GM12892 (cell line): Measurements from ENCODE around the gene TUBGCP5.

Experiments used
- POLR2A ChIP-seq: IDR thresholded peaks from 2 replicates; pipeline ENCODE4 v1.6.1; 2011; ENCODE audit warnings: low read depth, low read length, control low read depth
- POLR2AphosphoS5 ChIP-seq: IDR thresholded peaks from 2 replicates; pipeline ENCODE4 v1.6.1; 2011; ENCODE audit warnings: low read depth, low read length, control low read depth
- TAF1 ChIP-seq: IDR thresholded peaks from 2 replicates; pipeline ENCODE4 v1.6.1; 2011; ENCODE audit warnings: low read depth, mild to moderate bottlenecking, control low read depth, low read length, borderline replicate concordance

DNA sequence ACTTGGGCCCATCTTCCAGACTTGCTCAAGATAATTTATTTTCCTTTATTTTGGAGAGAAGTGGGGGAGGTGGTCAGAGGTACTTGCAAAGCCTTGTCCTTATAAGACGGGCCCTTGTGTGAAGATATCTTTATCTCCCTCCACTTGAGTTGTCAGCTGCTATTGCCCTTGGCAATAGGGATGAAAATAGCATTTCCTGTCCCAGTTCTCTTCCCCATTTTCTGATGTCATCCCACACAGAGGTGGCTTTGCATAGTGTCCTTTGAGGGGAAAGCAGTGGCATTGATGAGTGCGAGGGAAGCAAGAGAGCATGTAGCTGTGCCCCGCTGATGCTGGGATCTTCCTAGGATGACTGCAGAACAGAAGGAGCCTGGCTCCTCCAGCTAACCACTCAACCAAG, 41.9 kb upstream of the TUBGCP5 start:
- TF ChIP-seq POLR2A = no peak
- no peak for TF ChIP-seq TAF1
- TF ChIP-seq POLR2AphosphoS5 = no peak
